T-cell (primary cell): ENCODE measurements around the gene ARL5B. TPM values are rescaled to one million over a fixed set of nuclear protein-coding genes. Genes with fewer than 3 reads are reported as not detected.

ENCODE experiments used
- ATAC-seq, 4 experiments: fragments of 200-7000 bp in 3 of 4; fragments of 150-1000 bp in 1 of 4; cut with Tn5 transposase; replicated peaks in 1 of 4; 1 replicate in 3 of 4; 2 replicates in 1 of 4; pipeline ENCODE4 v1.10.0; 2021; ENCODE audit warnings: moderate library complexity in 3 of 4, mild to moderate bottlenecking in 2 of 4, moderate number of reproducible peaks in 1 of 4
- CTCF ChIA-PET, 2 donors: fragments of 300-600 bp; sonication (Branson Sonifier 250); formaldehyde crosslinking; loops; one replicate each; lab custom pipeline; 2022; ENCODE audit warnings: antibody characterized with exemption in 2 of 2; lab: Charles Lee
- POLR2A ChIA-PET, 2 donors: fragments of 300-600 bp; sonication (Branson Sonifier 250); formaldehyde crosslinking; loops; one replicate each; lab custom pipeline; 2022; ENCODE audit warnings: antibody characterized with exemption in 2 of 2; lab: Charles Lee
- DNase-seq, 35 experiments: peaks; one replicate each; pipeline versions ENCODE4 v3.0.0 to v3.0.0-alpha.2; 2013 to 2023
- H3K27ac ChIP-seq: one replicate; pipeline ENCODE4 v1.5.1; 2013; ENCODE audit warnings: low read length
- H3K27me3 ChIP-seq, 2 experiments: replicated peaks in 1 of 2; 1 replicate in 1 of 2; 2 replicates in 1 of 2; pipeline versions ENCODE4 v1.6.1 to v1.7.0; 2013; ENCODE audit warnings: low read length in 1 of 2, mixed read lengths in 1 of 2; ENCODE audit not compliant: control insufficient read depth in 2 of 2, insufficient read depth in 2 of 2; ENCODE audit errors: extremely low read depth in 1 of 2
- H3K36me3 ChIP-seq, 2 donors: 1 replicate in 1 of 2; 2 replicates in 1 of 2; pipeline versions ENCODE4 v1.6.1 to v1.7.0; 2013; ENCODE audit warnings: low read length in 1 of 2; ENCODE audit not compliant: control insufficient read depth in 2 of 2, insufficient read depth in 1 of 2; ENCODE audit errors: extremely low read depth in 1 of 2
- H3K4me1 ChIP-seq, 2 experiments: 1 replicate in 1 of 2; 2 replicates in 1 of 2; pipeline versions ENCODE4 v1.6.1 to v1.7.0; 2013; ENCODE audit warnings: low read length in 2 of 2, mixed read lengths in 1 of 2; ENCODE audit not compliant: insufficient read depth in 2 of 2, control insufficient read depth in 1 of 2; ENCODE audit errors: extremely low read depth in 1 of 2
- H3K4me3 ChIP-seq, 2 donors: 1 replicate in 1 of 2; 2 replicates in 1 of 2; pipeline versions ENCODE4 v1.5.1 to v1.7.0; 2013; ENCODE audit warnings: mild to moderate bottlenecking in 2 of 2, low read length in 1 of 2, moderate library complexity in 1 of 2; ENCODE audit not compliant: control insufficient read depth in 1 of 2; ENCODE audit errors: extremely low read depth in 1 of 2
- H3K9me3 ChIP-seq: 2 replicates; pipeline ENCODE4 v1.7.0; 2013
- H3K27ac Mint-ChIP-seq, 2 donors: one replicate each; pipeline ENCODE4 v1.8.0; 2020 to 2021; ENCODE audit warnings: mild to moderate bottlenecking in 2 of 2, mixed read lengths in 2 of 2
- H3K27me3 Mint-ChIP-seq, 2 donors: one replicate each; pipeline ENCODE4 v1.8.0; 2021 to 2022; ENCODE audit warnings: mixed read lengths in 2 of 2
- H3K36me3 Mint-ChIP-seq: one replicate; pipeline ENCODE4 v1.8.0; 2021; ENCODE audit warnings: mixed read lengths
- H3K4me1 Mint-ChIP-seq, 3 donors: one replicate each; pipeline ENCODE4 v1.8.0; 2020 to 2022; ENCODE audit warnings: mixed read lengths in 3 of 3, mild to moderate bottlenecking in 1 of 3
- H3K4me3 Mint-ChIP-seq, 3 donors: one replicate each; pipeline ENCODE4 v1.8.0; 2020 to 2022; ENCODE audit warnings: mild to moderate bottlenecking in 3 of 3, mixed read lengths in 3 of 3, moderate library complexity in 3 of 3
- H3K9me3 Mint-ChIP-seq, 3 donors: one replicate each; pipeline ENCODE4 v1.8.0; 2020 to 2022; ENCODE audit warnings: mixed read lengths in 3 of 3
- WGBS: methylation state at CpG from one replicate; pipeline ENCODE4 v1.1.5; 2013; ENCODE audit warnings: missing lambda C conversion rate; ENCODE audit not compliant: insufficient coverage; 5-methylcytosine and 5-hydroxymethylcytosine counted together
- total RNA-seq, 35 experiments: library from RNA in 6 of 35; stranded (reverse) in 6 of 35; fragments of 120-200 nt in 1 of 35; gene quantifications; one replicate each; pipeline versions ENCODE4 v1.2.1 to v1.2.4 and lab custom pipeline; 2013 to 2026

ARL5B gene
- total RNA-seq, 5 donors from 2014 or later (not counting 1 experiment from before 2014, with no cell fraction given), result 9.7 to 14.9 (median 10.4) TPM

GRCh38 chr10:18660816-18661431, 1.7 kb downstream of the ARL5B start:
- CTCF ChIA-PET, result no interaction called here
- peaks cover 21 to 23% of the 10 kb centered on the region in 2 experiments for H3K4me1 ChIP-seq
- H3K4me3 ChIP-seq, result peak overlapping the region in 1 of 2 donors; percentile 34

DNA sequence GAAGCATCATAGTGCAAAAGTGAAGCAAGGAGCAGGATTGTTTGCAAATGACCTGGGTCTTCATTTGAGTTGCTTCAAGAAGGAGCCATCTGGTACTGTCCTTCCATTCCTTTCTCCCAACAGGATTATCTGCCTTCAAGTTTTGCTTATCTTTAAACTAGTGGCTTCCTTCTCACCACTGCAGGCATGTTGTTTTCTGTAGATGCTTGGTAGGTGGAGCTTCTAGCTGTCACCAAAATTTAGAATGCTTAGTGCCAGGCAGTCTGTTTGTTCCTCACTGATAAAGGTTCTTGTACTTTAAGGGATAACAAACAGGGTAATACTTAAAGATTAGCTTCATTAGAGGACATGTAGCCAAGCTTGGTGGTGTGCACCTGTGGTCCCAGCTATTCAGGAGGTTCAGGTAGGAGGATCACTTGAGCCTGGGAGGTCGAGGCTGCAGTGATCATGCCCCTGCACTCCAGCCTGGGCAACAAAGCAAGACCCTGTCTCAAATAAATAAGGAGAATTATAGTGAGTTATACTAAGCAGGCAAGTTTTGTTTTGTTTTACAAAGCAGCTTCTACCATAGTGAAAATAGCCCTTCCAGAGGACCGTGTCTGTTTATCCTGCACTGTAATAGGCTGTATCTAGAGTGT, 5.7 kb downstream of the ARL5B start:
- ChIA-PET POLR2A (interaction anchor here (0.5 to 1.1 kb wide), 2 partner anchors 14 to 61 kb away, joined by 3 to 6 read pairs; no protein-coding TSS in a partner anchor), CTCF (interaction anchor here in 1 of 2 donors (0.5 kb wide), 1 partner anchor 23 kb away, joined by 3 read pairs; no protein-coding TSS in a partner anchor)
- DNase-seq, result no peak
- ATAC-seq, result no peak
- Mint-ChIP-seq H3K27ac (no peak overlapping the region), H3K4me1 (peaks cover 59 to 66% (median 64%) of the 10 kb centered on the region in 3 donors), H3K27me3 (no peaks in the 10 kb centered on the region), H3K9me3 (no peaks in the 10 kb centered on the region), H3K36me3 (peaks cover 13% of the 10 kb centered on the region), H3K4me3 (no peak overlapping the region)
- Histone ChIP-seq H3K27me3 (no peaks in the 10 kb centered on the region), H3K36me3 (peaks cover 0 to 14% of the 10 kb centered on the region in 2 donors), H3K4me1 (peaks cover 13 to 17% of the 10 kb centered on the region in 2 experiments), H3K9me3 (no peaks in the 10 kb centered on the region), H3K27ac (no peak overlapping the region), H3K4me3 (no peak overlapping the region)
- WGBS, result no CpG with 5 or more reads among the region's 2 CpGs

More at GRCh38 chr10:18660816-18661431, 1.7 kb downstream of the ARL5B start:
- H3K36me3 Mint-ChIP-seq, result peaks cover 3% of the 10 kb centered on the region
- no CpG with 5 or more reads among the region's 19 CpGs for WGBS
- DNase-seq, result no peak
- peaks cover 66 to 71% (median 69%) of the 10 kb centered on the region in 3 donors for H3K4me1 Mint-ChIP-seq
- H3K9me3 Mint-ChIP-seq, result no peaks in the 10 kb centered on the region
- H3K27ac Mint-ChIP-seq, result peak overlapping the region in 1 of 2 donors; percentile 15
- H3K27me3 Mint-ChIP-seq, result no peaks in the 10 kb centered on the region
- Histone ChIP-seq H3K9me3 (no peaks in the 10 kb centered on the region), H3K27ac (peak overlapping the region; percentile 92), H3K36me3 (no peaks in the 10 kb centered on the region), H3K27me3 (no peaks in the 10 kb centered on the region)
- H3K4me3 Mint-ChIP-seq, result peak overlapping the region; percentile 62 to 95 (median 62)
- POLR2A ChIA-PET, result interaction anchor here in 1 of 2 donors (1.0 kb wide), 1 partner anchor 13 kb away, joined by 3 read pairs; no protein-coding TSS in a partner anchor
- ATAC-seq, result no peak

DNA sequence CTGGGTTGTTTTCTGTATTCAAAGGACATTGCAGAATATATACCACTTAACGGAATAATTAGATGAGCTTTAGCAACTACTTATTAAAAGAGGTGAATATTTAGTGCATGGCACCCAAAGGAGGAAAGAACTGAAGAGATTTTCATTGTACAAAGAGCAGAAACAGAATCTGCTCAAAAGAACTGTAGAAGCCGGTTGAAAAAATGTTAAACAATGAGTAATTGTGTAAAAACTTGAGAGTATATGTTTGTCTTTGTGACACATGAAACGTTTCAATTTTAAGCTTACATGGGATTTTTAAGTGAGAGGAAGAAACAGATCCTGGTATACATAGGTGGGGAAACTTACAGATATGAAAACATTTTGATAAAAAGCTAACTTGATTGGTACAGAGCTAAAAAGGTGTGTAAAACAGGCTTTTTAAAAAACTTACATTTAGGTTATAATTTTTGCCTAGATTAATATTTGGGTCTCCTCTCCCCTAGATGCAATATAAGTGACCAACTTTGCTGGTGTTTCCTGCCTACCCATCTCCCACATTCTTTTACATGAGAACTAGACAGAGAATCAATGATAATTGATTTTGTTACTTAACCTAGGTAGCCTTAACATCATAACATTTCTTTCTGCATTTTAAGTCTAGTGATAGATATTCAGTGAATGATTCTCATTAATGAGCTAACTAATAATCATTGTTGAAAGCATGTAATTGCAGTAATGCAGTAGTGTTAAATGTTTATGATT, 6.8 kb downstream of the ARL5B start:
- WGBS, result 100% methylated on average over 2 of the region's 3 CpGs
- H3K4me1 Mint-ChIP-seq, result peaks cover 51 to 57% (median 57%) of the 10 kb centered on the region in 3 donors
- POLR2A ChIA-PET, result interaction anchor here (0.5 to 1.1 kb wide), 2 partner anchors 13 to 62 kb away, joined by 3 to 6 read pairs; no protein-coding TSS in a partner anchor

DNA sequence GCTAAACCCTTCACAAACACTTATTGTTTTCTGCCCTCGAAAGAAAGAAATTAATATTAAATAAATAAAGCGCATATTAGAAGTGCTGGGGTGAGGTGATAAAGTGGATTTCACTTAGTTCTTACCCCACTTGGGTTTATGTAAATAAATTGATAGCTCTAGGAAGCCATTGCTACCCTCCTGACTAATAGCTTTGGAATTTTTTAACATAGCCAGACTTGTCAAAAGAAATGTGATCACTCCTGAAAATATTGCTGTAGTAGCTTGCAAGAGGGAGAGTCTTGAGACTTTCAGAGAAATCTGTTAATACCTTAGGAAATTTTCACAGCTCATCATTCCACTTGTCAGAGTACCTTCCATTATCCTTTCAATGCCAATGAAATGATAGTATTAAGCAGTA, 7.6 kb downstream of the ARL5B start:
- H3K9me3 Mint-ChIP-seq, result no peaks in the 10 kb centered on the region
- POLR2A ChIA-PET, result no interaction called here
- H3K36me3 Mint-ChIP-seq, result peaks cover 24% of the 10 kb centered on the region
- CTCF ChIA-PET, result interaction anchor here in 1 of 2 donors (0.9 to 1.3 kb wide), 3 partner anchors 11 to 23 kb away, joined by 3 to 5 read pairs (median 4); no protein-coding TSS in a partner anchor
- Histone ChIP-seq H3K4me1 (peaks cover 0 to 7% of the 10 kb centered on the region in 2 experiments), H3K27me3 (no peaks in the 10 kb centered on the region), H3K36me3 (peaks cover 0 to 29% of the 10 kb centered on the region in 2 donors), H3K4me3 (no peak overlapping the region), H3K9me3 (no peaks in the 10 kb centered on the region), H3K27ac (no peak overlapping the region)
- H3K4me3 Mint-ChIP-seq, result no peak overlapping the region
- ATAC-seq (no peak), DNase-seq (no peak)
- H3K4me1 Mint-ChIP-seq, result peaks cover 43 to 49% (median 49%) of the 10 kb centered on the region in 3 donors
- no CpG with 5 or more reads among the region's 2 CpGs for WGBS
- no peak overlapping the region for H3K27ac Mint-ChIP-seq
- H3K27me3 Mint-ChIP-seq, result no peaks in the 10 kb centered on the region

More for the DNA sequence above, 6.8 kb downstream of the ARL5B start:
- Mint-ChIP-seq H3K9me3 (no peaks in the 10 kb centered on the region), H3K4me3 (no peak overlapping the region), H3K27ac (no peak overlapping the region), H3K27me3 (no peaks in the 10 kb centered on the region), H3K36me3 (peaks cover 20% of the 10 kb centered on the region)
- Histone ChIP-seq H3K27ac (no peak overlapping the region), H3K36me3 (peaks cover 0 to 22% of the 10 kb centered on the region in 2 donors), H3K9me3 (no peaks in the 10 kb centered on the region), H3K4me1 (peaks cover 4 to 12% of the 10 kb centered on the region in 2 experiments), H3K27me3 (no peaks in the 10 kb centered on the region), H3K4me3 (no peak overlapping the region)
- no peak for ATAC-seq
- DNase-seq, result no peak
- CTCF ChIA-PET, result interaction anchor here in 1 of 2 donors (0.9 to 1.3 kb wide), 3 partner anchors 12 to 22 kb away, joined by 3 to 5 read pairs (median 4); no protein-coding TSS in a partner anchor

- Mint-ChIP-seq H3K9me3 (no peaks in the 10 kb centered on the region), H3K27me3 (no peaks in the 10 kb centered on the region), H3K36me3 (peaks cover 24% of the 10 kb centered on the region), H3K4me3 (no peak overlapping the region), H3K27ac (no peak overlapping the region), H3K4me1 (peaks cover 31 to 38% (median 37%) of the 10 kb centered on the region in 3 donors)
- no peaks in the 10 kb centered on the region for H3K27me3 ChIP-seq
- peaks cover 0 to 7% of the 10 kb centered on the region in 2 experiments for H3K4me1 ChIP-seq
- ChIA-PET POLR2A (no interaction called here), CTCF (no interaction called here)
- no CpG with 5 or more reads among the region's 2 CpGs for WGBS
- no peak for DNase-seq
- H3K9me3 ChIP-seq, result no peaks in the 10 kb centered on the region
- ATAC-seq, result no peak
- H3K36me3 ChIP-seq, result peaks cover 0 to 29% of the 10 kb centered on the region in 2 donors
- H3K4me3 ChIP-seq, result no peak overlapping the region
- no peak overlapping the region for H3K27ac ChIP-seq
Measured at GRCh38 chr10:18668026-18668425, 8.8 kb downstream of the ARL5B start.
